Vagina (tissue), 2 donors: Measurements from ENCODE around the gene IRS2.

Source experiments
- POLR2A ChIP-seq, 2 donors: fragments of 450-650 bp; IDR thresholded peaks; one replicate each; pipeline ENCODE4 v1.6.1; 2017; ENCODE audit warnings: antibody characterized with exemption in 2 of 2, mild to moderate bottlenecking in 2 of 2, moderate library complexity in 2 of 2
- POLR2AphosphoS5 ChIP-seq, 2 donors: sonication (generic); formaldehyde crosslinking; IDR thresholded peaks; one replicate each; pipeline ENCODE4 v1.9.0; 2017; ENCODE audit warnings: antibody characterized with exemption in 2 of 2, mild to moderate bottlenecking in 2 of 2, low read depth in 1 of 2; ENCODE audit not compliant: insufficient read depth in 1 of 2
- TF ChIP-seq, protein P1 (sequence below), 3 experiments: fragments of 450-650 bp in 2 of 3; fragments of 200-600 bp in 1 of 3; sonication (generic) in 1 of 3; IDR thresholded peaks; one replicate each; pipeline ENCODE4 v1.5.1; 2017 to 2019; ENCODE audit warnings: antibody characterized with exemption in 3 of 3, mild to moderate bottlenecking in 2 of 3, moderate library complexity in 2 of 3

DNA sequence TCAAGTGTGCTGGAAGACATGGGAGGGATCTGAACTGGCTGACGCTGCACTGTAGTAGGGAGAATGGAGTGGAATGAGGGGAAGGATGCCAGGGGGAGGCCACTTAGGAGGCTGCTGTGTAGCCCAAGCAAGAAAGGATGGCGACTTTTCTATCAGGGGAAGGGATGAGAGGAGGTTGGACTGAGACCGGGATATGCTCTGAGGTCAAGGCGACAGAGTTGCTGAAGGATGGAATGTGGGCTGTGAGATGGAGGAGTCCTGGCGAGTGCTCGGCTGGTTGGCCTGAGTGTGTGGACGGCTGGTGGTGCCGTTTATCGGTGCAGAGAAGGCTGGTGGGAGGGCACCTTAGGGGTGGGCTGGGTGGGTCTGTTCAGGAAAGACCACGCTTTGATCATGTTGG, 45.7 kb downstream of the IRS2 start:
- TF ChIP-seq, protein P1, sequence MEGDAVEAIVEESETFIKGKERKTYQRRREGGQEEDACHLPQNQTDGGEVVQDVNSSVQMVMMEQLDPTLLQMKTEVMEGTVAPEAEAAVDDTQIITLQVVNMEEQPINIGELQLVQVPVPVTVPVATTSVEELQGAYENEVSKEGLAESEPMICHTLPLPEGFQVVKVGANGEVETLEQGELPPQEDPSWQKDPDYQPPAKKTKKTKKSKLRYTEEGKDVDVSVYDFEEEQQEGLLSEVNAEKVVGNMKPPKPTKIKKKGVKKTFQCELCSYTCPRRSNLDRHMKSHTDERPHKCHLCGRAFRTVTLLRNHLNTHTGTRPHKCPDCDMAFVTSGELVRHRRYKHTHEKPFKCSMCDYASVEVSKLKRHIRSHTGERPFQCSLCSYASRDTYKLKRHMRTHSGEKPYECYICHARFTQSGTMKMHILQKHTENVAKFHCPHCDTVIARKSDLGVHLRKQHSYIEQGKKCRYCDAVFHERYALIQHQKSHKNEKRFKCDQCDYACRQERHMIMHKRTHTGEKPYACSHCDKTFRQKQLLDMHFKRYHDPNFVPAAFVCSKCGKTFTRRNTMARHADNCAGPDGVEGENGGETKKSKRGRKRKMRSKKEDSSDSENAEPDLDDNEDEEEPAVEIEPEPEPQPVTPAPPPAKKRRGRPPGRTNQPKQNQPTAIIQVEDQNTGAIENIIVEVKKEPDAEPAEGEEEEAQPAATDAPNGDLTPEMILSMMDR (IDR thresholded peaks at IDR 0.05), result no peak
- TF ChIP-seq POLR2A (IDR thresholded peaks at IDR 0.05) (no peak), POLR2AphosphoS5 (IDR thresholded peaks at IDR 0.05; ENCODE audit: insufficient read depth in 1 of 2, low read depth in 1 of 2) (no peak)
